Stimulated activated CD4-positive, alpha-beta T cell treated with anti-CD3 and anti-CD28 coated beads, Interleukin-1b, Interleukin-23, amount 100 ng/mL, for 48 hours (primary cell): ENCODE measurements around the gene F5.
"Not testable (repeated sequence)": the region's sequence is repeated elsewhere in the genome, so short reads cannot be mapped to it uniquely, and the experiment has no call there.

ENCODE experiments used
- DNase-seq: peaks from one replicate; pipeline ENCODE4 v3.0.0-alpha.2; 2020

The F5 gene

DNA sequence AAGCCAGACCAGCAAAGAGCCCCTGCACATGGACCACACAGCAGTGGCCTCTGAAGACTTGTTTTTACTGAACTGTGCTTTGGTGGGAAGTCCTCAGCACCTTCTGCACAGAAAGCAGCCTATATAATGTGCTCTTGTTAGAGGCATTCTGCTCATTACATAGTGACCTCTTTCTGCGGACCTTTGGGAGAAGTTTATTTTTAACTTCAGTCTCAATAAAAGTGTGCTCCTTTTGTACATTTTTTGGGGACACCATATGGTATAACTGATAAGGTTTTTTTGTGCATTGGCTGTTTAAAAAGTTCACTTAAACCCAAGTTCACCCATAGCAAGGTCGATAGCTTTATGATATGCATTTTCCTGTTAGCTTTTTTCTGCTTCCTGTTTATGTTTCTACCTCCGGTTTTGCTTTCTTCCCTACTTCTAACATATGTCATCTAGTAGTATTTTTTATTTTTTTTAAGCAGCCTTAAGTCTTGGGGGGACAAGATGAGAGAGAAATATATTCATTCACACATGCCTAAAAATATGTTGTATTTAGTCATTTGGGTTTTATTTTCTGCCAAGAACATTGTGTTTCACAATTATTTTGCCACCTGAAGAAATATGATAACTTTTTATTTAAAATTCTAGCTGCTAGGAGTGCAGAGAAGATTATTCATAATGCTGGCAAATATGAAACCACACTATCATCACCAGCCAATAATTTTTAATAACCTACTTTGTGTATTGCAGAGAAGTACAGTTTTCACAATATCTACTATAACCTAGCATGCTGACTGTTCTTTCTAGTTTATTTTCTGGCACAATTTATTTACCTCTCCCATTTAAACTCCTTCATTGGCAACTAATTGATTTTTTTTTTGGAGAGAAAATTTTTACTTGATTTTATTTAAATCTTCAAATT, 77.6 kb downstream of the F5 start:
- no peak for DNase-seq

DNA sequence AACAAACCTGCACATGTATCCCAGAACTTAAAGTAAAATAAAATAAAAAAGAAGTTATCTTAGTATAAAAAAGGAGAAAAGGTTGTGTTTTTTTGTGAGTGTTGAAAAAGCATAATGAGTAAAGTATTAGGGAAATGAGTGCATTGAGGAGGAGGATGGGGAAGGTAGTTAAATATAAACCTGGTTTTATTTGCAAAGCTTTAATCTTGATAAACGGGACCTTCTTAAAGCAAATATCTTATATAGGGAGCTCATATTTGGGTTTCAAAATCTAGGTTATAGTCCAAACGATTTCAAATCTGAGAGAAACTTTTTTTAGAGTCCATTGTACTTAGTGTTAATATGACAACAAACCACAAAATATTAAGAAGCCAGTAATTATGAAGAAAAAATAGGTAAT, 78.9 kb downstream of the F5 start:
- no peak for DNase-seq

GRCh38 chr1:169503601-169504000, 82.7 kb downstream of the F5 start:
- DNase-seq, result not testable (repeated sequence)

DNA sequence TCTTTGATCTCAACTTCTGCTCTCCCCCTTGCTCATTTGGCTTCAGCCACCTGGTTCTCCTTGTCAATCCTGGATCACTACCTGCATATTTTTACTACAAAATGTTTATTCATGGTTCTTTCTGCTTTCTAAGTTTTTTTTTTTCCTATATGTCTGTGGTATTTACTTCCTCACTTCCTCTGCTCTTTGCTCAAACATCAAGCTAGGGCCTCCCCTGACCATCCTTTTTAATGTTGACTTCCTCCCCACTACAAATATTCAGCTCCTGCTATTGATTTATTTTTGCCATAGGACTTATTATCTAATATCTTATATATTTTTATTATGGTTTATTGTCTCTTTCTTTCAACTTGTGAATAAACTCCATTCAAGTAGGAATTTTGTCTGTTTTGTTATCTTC, 86.5 kb downstream of the F5 start:
- no peak for DNase-seq

DNA sequence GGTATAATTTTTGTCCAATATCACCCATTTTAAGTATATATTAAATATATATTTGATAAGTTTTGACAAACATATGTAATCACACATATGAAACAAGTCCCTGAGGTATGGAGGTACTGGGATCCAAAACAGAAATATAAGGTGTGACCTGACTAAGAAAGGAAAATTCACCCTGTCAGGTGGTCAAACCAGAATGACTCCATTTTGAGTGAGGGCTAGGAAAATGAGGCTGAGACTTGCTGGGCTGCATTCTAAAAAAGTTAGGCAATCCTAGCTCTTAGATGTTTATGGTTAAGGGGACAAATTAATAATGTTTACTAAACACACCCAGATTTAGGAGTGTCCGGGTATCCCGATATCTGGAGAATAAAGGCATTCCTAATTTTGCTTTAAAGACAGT, 89.0 kb downstream of the F5 start:
- DNase-seq, result no peak

DNA sequence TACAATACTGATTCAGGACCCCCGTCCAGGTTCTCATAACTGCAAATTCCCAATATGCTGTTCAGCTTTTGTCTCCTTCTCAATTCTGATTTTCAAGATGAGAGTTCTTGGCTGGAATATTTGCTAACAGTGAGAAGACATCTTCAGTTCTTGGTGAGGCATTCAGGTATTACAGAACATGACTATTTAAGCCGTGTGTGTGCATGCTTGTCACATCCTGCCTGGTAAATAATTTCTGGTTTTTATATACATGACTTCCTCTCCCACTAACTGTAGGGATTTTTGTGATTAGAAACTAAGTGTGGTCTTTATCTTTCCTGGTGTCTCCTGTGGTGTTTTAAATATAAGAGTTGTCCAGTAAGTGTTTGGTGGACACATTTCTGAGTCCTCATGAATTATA, 90.4 kb downstream of the F5 start:
- DNase-seq, result no peak

GRCh38 chr1:169495046-169495775, 91.1 kb downstream of the F5 start:
- DNase-seq, result peak; percentile 8

- DNase-seq, result no peak
Observed at GRCh38 chr1:169494343-169494742, 91.9 kb downstream of the F5 start.

GRCh38 chr1:169493251-169493650, 93.0 kb downstream of the F5 start:
- no peak for DNase-seq

DNA sequence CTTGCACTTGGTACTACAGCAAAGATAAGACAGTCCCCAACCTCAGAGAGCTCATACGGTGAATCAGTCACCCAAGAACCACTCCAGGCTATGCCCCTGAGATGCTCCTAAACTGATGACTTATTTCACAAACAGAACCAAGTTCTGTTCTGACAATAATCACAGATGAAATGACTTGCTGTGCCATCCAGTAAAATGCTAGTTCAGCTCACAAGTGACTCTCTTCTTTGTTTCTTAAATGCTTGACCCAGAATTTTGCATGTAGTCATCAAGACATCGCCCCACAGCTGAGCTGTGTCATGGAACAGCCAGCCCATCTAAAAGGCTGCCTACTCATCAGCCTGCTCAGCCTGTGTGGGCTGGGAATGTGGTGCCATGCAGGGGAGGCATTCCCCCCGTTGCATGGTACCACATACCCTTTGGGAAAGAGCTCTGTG, 94.4 kb downstream of the F5 start:
- peak; percentile 74 for DNase-seq

- DNase-seq, result no peak
Observed at GRCh38 chr1:169488157-169488556, 98.1 kb downstream of the F5 start.

DNA sequence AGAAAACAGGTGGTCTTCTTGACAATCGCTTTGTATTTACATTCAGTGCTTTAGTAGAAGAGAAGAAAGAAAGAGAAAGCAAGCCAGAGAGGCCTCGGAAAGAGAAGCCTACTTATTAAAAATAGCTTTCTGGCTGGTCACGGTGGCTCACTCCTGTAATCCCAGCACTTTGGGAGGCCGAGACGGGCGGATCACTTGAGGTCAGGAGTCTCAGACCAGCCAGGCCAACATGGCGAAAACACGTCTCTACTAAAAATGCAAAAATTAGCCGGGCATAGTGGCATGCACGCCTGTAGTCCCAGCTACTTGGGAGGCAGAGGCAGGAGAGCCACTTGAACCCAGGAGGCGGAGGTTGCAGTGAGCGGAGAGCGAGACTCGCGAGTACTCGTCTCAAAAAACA, 98.7 kb downstream of the F5 start:
- DNase-seq, result no peak

GRCh38 chr1:169487133-169487532, 99.1 kb downstream of the F5 start:
- DNase-seq, result no peak

GRCh38 chr1:169486281-169487051, 99.8 kb downstream of the F5 start:
- no peak for DNase-seq

- peak; percentile 94 for DNase-seq
Observed at GRCh38 chr1:169485431-169486280, 100.6 kb downstream of the F5 start, which contains the start of gene SLC19A2. Gene SLC19A2 (minus strand): TSS chr1:169485944. CDS start chr1:169485766, 178 bp downstream.

- DNase-seq, result peak; percentile 21
Observed at GRCh38 chr1:169484683-169485430, 101.4 kb downstream of the F5 start.

- DNase-seq, result no peak
Observed at GRCh38 chr1:169484101-169484500, 102.2 kb downstream of the F5 start.

DNA sequence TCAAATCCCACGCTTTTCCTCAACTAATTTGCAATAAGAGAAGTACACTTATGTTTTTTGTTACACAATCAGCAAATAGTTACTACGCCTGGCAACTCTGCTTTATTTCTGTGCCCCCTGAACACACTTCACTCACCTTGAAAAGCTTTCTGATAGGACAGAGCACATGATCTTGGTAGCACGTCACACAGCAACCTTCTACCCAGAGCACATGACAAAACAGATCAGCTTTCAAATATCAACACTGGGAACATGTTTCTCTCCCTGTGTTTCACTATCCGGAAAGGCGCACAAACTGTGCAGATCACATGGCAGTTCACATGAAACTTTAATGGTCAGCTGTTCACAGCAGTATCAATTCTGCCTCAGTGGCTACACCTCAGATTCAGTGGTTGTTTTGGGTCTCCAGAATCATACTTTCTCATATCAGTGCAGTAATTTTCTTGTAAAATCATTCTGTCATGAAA, 102.7 kb downstream of the F5 start:
- DNase-seq, result no peak

DNA sequence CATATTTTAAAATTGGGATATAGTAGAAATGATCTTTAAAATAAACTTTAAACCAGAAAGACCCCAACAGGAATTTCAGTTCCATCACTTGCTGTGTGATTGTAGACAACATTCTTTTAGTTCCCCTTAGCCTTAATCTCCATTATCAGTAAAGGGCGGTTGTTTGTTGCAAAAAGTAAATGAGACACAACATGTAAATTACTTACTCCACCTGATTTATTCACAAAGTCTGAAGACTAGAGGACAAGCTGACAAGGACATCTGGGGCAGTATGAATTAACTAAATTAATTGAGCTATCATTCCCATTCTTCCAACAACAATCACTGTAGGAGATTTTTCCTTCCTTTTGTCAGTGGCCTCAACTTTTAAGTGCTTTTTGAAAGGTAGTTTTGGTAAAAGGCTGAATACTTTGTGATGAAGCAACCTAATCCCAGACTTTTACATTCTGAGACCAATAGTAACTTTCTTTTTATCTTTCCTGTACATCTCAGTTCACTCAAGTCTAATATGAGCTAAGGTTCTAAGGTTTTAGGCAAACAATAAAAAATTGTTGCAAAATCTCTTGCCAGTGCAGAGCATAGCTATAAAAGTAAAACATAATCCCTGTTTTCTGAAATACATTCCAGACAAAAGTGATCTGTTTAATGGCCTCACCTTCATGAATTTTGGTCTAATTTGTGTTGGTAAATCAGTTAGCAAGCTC, 106.8 kb downstream of the F5 start:
- no peak for DNase-seq

GRCh38 chr1:169478094-169478672, 108.1 kb downstream of the F5 start:
- DNase-seq, result no peak
